ENCODE results near the gene DNHD1. TPM values are rescaled to one million over a fixed set of nuclear protein-coding genes. Genes with fewer than 3 reads are reported as not detected.

The DNHD1 gene
- total RNA-seq, 2 donors from 2014 or later, result 7.4 to 11.8 TPM

DNA sequence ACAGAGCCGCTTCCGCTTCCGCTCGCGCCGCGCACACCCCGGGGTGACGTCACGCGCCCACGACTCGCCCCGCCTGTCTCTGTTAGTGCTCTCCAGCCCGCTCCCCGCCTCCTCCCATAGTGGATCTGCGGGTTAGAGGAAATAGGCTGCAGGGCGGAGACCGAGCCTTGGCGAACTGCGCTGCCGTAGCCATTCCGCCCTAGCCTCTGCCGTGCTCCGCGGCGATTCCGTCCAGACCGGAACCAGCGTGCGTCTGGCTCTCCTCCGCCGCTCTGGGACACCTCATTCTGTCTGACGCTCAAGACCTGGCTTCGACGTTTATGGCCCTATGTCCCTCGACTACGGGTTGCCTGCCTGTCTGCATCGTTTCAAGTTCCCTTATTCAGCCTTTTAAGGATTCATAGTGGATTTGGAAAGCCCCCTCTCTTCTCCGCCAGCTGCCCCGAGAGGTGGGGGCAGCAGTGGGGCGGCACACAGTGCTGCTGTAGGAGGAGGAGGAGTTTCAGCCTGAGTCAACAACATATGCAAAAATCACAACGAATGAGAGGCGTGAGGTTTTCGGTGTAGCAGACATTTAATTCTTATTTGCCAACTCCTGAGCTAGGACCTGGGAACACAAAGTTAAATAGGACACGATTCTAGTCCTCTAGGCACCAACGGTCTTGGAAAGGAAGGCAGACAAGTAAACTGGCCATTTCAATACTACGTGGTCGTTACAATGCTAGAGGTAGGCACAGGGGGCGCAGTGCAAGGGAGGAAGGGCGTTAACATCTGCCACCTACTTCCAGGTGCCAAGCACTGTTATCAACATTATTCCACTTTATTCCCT, 115.3 kb downstream of the DNHD1 start, which contains the start of gene TAF10:
TSS of gene TAF10 (minus strand) at position 4 of the 829 bp plus-strand sequence. CDS start 27 bp downstream, outside the sequence.
- peak within 1 kb of the TSS; percentile 100 for H3K27ac ChIP-seq
- peaks cover 23% of the 10 kb centered on the region for H3K36me3 ChIP-seq
- TF ChIP-seq, protein P1, sequence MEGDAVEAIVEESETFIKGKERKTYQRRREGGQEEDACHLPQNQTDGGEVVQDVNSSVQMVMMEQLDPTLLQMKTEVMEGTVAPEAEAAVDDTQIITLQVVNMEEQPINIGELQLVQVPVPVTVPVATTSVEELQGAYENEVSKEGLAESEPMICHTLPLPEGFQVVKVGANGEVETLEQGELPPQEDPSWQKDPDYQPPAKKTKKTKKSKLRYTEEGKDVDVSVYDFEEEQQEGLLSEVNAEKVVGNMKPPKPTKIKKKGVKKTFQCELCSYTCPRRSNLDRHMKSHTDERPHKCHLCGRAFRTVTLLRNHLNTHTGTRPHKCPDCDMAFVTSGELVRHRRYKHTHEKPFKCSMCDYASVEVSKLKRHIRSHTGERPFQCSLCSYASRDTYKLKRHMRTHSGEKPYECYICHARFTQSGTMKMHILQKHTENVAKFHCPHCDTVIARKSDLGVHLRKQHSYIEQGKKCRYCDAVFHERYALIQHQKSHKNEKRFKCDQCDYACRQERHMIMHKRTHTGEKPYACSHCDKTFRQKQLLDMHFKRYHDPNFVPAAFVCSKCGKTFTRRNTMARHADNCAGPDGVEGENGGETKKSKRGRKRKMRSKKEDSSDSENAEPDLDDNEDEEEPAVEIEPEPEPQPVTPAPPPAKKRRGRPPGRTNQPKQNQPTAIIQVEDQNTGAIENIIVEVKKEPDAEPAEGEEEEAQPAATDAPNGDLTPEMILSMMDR (IDR thresholded peaks at IDR 0.05), result peak; percentile 50
- peak within 1 kb of the TSS; percentile 76 for H3K4me3 ChIP-seq
- no peaks in the 10 kb centered on the region for H3K9me3 ChIP-seq
- no peaks in the 10 kb centered on the region for H3K27me3 ChIP-seq
- H3K4me1 ChIP-seq, result peaks cover 10% of the 10 kb centered on the region
- peak within 1 kb of the TSS; percentile 91 to 97 for H3K9ac ChIP-seq (ENCODE audit: low read depth in 2 of 2, low read length in 2 of 2)
- intact Hi-C loops (cut with DNase I), result no loop called here
- peak; percentile 98 for DNase-seq

DNA sequence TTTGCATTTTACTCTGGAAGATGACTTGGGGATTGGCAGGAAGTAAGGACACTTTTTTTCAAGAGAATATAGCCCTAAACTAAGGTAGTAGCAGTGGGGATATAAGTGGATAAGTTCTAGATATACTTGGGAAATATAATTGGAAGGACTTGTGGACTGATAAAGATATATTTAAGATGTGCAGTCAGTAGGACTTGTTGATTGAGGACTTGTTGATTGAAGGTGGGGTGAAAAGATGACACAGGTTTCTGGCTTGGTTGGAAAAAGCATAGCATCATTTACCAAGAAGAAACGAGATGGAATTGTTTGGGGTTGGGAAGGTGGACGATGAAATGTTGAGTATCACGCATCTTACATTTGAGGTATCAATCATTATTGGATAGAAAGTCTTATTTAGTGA, 116.4 kb downstream of the DNHD1 start:
- intact Hi-C loops (cut with DNase I), result no loop called here
- H3K4me1 ChIP-seq, result peaks cover 12% of the 10 kb centered on the region
- no peaks in the 10 kb centered on the region for H3K27me3 ChIP-seq
- DNase-seq, result no peak
- peaks cover 17% of the 10 kb centered on the region for H3K36me3 ChIP-seq
- peak overlapping the region in 1 of 2 donors; percentile 91 for H3K9ac ChIP-seq (ENCODE audit: low read depth in 2 of 2, low read length in 2 of 2)
- H3K4me3 ChIP-seq, result peak overlapping the region; percentile 76
- TF ChIP-seq, protein P1 (IDR thresholded peaks at IDR 0.05), result no peak
- peak overlapping the region; percentile 100 for H3K27ac ChIP-seq
- no peaks in the 10 kb centered on the region for H3K9me3 ChIP-seq

DNA sequence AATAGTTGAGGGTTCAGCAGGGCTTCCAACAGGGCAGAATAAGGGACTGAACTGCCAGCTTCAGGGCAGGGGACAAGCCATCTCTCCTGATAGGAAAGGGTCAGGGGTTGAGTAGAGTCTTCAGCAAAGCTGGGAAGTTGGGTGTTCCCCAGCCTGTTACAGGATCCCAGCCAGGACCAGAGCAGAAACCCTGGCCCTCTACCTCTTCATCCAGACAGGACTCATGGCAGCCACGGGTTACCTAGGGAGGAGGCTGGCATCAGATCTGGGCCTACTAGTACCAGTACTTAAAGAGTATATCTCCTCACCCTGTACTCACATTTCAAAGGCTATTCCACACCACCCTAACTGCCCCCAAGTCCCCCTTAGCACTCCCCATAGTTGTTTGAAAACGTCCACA, 117.4 kb downstream of the DNHD1 start:
- TF ChIP-seq, protein P1 (IDR thresholded peaks at IDR 0.05), result no peak
- Histone ChIP-seq H3K9ac (ENCODE audit: low read depth in 2 of 2, low read length in 2 of 2) (no peak overlapping the region), H3K36me3 (peaks cover 8% of the 10 kb centered on the region), H3K4me1 (peaks cover 12% of the 10 kb centered on the region), H3K27ac (no peak overlapping the region), H3K9me3 (no peaks in the 10 kb centered on the region), H3K27me3 (no peaks in the 10 kb centered on the region), H3K4me3 (no peak overlapping the region)
- DNase-seq, result no peak
- intact Hi-C loops (cut with DNase I), result no loop called here

DNA sequence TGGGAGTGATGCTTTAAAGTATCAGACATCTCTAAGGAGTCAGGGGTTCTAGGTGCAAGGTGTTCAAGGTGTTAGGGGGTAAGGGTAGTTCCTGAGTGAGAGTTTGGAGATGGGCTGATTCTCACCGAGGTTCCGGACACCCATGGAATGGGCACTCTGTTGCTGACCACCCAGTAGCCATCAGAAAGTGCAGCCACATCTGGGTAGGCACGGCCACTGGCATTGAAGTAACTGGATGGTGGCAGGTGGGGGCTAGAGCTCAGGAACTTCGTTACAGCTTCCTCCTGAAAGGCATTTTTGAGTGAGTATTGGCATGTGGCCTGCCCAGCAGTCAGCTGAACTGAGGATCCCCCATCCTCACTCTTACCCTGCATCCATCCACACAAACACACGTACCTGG, 118.0 kb downstream of the DNHD1 start:
- no peaks in the 10 kb centered on the region for H3K27me3 ChIP-seq
- intact Hi-C loops (cut with DNase I), result no loop called here
- H3K9ac ChIP-seq (ENCODE audit: low read depth in 2 of 2, low read length in 2 of 2), result no peak overlapping the region
- H3K4me3 ChIP-seq, result no peak overlapping the region
- H3K9me3 ChIP-seq, result no peaks in the 10 kb centered on the region
- H3K36me3 ChIP-seq, result peaks cover 5% of the 10 kb centered on the region
- TF ChIP-seq, protein P1 (IDR thresholded peaks at IDR 0.05), result no peak
- H3K27ac ChIP-seq, result no peak overlapping the region
- DNase-seq, result no peak
- H3K4me1 ChIP-seq, result peaks cover 12% of the 10 kb centered on the region

DNA sequence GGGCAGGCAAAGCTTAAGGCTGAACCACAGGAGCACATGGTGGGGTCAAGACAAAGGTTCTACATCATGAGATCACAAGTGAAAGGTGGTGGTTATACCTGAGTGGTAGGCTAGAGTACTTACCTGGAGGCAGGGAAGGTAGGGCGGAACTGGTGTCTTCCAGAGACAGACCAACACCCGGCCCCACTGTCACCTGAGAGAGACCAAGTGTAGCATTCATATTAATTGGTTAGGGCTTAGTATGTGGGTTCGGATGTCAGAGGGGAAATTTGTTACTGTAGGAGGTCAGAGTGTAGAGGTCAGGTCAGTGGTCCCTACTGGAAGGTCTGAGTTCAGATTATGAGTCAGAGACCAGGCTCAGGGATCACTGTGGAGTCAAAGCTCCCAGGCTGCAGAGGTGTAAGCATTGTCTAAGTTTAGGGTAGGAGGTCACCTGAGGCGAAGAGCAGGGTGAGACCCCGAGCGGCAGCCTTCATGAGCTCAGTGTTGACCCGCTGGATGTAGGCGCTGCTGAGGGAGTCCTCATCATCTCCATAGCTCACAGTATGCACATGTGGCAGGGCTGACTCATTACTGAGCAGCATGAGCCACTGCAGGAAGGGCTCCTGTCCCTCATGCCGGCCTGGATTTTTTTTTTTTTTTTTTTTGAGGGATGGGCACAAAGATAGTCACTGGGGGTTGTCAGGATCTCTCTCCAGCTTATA, 119.0 kb downstream of the DNHD1 start:
- H3K4me1 ChIP-seq, result peaks cover 9% of the 10 kb centered on the region
- DNase-seq, result no peak
- no peaks in the 10 kb centered on the region for H3K36me3 ChIP-seq
- no peak overlapping the region for H3K27ac ChIP-seq
- TF ChIP-seq, protein P1 (IDR thresholded peaks at IDR 0.05), result no peak
- intact Hi-C loops (cut with DNase I), result no loop called here
- H3K9me3 ChIP-seq, result no peaks in the 10 kb centered on the region
- no peaks in the 10 kb centered on the region for H3K27me3 ChIP-seq
- H3K9ac ChIP-seq (ENCODE audit: low read depth in 2 of 2, low read length in 2 of 2), result no peak overlapping the region
- H3K4me3 ChIP-seq, result no peak overlapping the region

Measured in colonic mucosa (tissue), 4 donors.